Activated naive CD8-positive, alpha-beta T cell treated with anti-CD3 and anti-CD28 coated beads, Interleukin-2, amount 10 ng/mL, durations not matched to agents 7 days and 5 days (primary cell): ENCODE data around the gene CCSER1. TPM values are rescaled to one million over a fixed set of nuclear protein-coding genes. Genes with fewer than 3 reads are reported as not detected.
"Not testable (repeated sequence)": the region's sequence is repeated elsewhere in the genome, so short reads cannot be mapped to it uniquely, and the experiment has no call there.

Experiments used
- ATAC-seq: fragments of 150-1000 bp; cut with Tn5 transposase; one replicate; pipeline ENCODE4 v1.10.0; 2021; ENCODE audit warnings: low read depth, moderate library complexity
- POLR2A ChIA-PET: fragments of 350-600 bp; sonication (Branson Sonifier 250); formaldehyde crosslinking; loops from one replicate; lab custom pipeline; 2021; ENCODE audit warnings: antibody characterized with exemption; lab: Charles Lee
- DNase-seq: peaks from one replicate; pipeline ENCODE4 v3.0.0; 2021
- H3K27ac Mint-ChIP-seq: one replicate; pipeline ENCODE4 v1.8.0; 2022; ENCODE audit warnings: mild to moderate bottlenecking, mixed read lengths
- H3K27me3 Mint-ChIP-seq: one replicate; pipeline ENCODE4 v1.8.0; 2022; ENCODE audit warnings: mild to moderate bottlenecking, moderate library complexity, mixed read lengths
- H3K36me3 Mint-ChIP-seq: one replicate; pipeline ENCODE4 v1.8.0; 2021; ENCODE audit warnings: mild to moderate bottlenecking, mixed read lengths
- H3K4me1 Mint-ChIP-seq: one replicate; pipeline ENCODE4 v1.8.0; 2021; ENCODE audit warnings: mixed read lengths
- H3K4me3 Mint-ChIP-seq: one replicate; pipeline ENCODE4 v1.8.0; 2022; ENCODE audit warnings: mild to moderate bottlenecking, moderate library complexity, mixed read lengths
- H3K9me3 Mint-ChIP-seq: one replicate; pipeline ENCODE4 v1.8.0; 2021; ENCODE audit warnings: mixed read lengths
- total RNA-seq, 2 experiments: library from RNA; stranded (reverse); gene quantifications; one replicate each; pipeline ENCODE4 v1.2.3, GENCODE V29; 2021

Gene CCSER1
- total RNA-seq, 2 experiments from 2014 or later: 0.64 TPM; not detected in 1

DNA sequence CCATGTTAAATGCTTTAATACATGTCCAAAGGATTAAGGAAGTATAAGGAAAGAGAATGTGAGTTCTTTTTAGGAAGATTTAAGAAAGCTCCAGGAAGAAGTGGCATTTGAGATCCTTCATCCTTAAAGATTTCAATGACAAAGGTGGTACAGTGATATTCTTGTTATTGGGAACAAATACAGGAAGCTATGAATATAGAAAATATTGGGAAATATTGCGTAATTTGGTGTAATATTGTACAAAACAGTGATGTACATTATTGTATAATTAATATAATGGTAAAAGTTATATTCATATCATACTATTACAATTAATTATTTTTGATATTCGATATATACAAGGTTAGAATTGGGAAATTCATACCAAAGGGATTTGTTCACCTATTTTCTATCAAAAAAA is 937.9 kb downstream of the CCSER1 start:
- Mint-ChIP-seq H3K4me1 (no peaks in the 10 kb centered on the region), H3K9me3 (no peaks in the 10 kb centered on the region), H3K4me3 (no peak overlapping the region), H3K27me3 (no peaks in the 10 kb centered on the region), H3K36me3 (no peaks in the 10 kb centered on the region), H3K27ac (no peak overlapping the region)
- POLR2A ChIA-PET: no interaction called here
- ATAC-seq: no peak
- no peak for DNase-seq

GRCh38 chr4:91070736-91071135 is 943.5 kb downstream of the CCSER1 start:
- H3K4me1 Mint-ChIP-seq: no peaks in the 10 kb centered on the region
- H3K36me3 Mint-ChIP-seq: no peaks in the 10 kb centered on the region
- no peak for DNase-seq
- no peaks in the 10 kb centered on the region for H3K9me3 Mint-ChIP-seq
- H3K27me3 Mint-ChIP-seq: no peaks in the 10 kb centered on the region
- POLR2A ChIA-PET: no interaction called here
- no peak overlapping the region for H3K27ac Mint-ChIP-seq
- no peak for ATAC-seq
- H3K4me3 Mint-ChIP-seq: no peak overlapping the region

GRCh38 chr4:91076147-91076546 is 949.0 kb downstream of the CCSER1 start:
- H3K36me3 Mint-ChIP-seq: no peaks in the 10 kb centered on the region
- H3K27me3 Mint-ChIP-seq: no peaks in the 10 kb centered on the region
- no peaks in the 10 kb centered on the region for H3K4me1 Mint-ChIP-seq
- no peak overlapping the region for H3K4me3 Mint-ChIP-seq
- DNase-seq (no peak), ATAC-seq (no peak)
- no peak overlapping the region for H3K27ac Mint-ChIP-seq
- POLR2A ChIA-PET: no interaction called here
- H3K9me3 Mint-ChIP-seq: peaks cover 10% of the 10 kb centered on the region

- no peaks in the 10 kb centered on the region for H3K4me1 Mint-ChIP-seq
Measured at GRCh38 chr4:91085961-91086360, 958.8 kb downstream of the CCSER1 start.

GRCh38 chr4:91087743-91088142 is 960.5 kb downstream of the CCSER1 start:
- no peak for ATAC-seq
- no peak for DNase-seq
- Mint-ChIP-seq H3K4me3 (no peak overlapping the region), H3K9me3 (no peaks in the 10 kb centered on the region), H3K27me3 (no peaks in the 10 kb centered on the region), H3K27ac (no peak overlapping the region), H3K36me3 (no peaks in the 10 kb centered on the region), H3K4me1 (no peaks in the 10 kb centered on the region)
- POLR2A ChIA-PET: no interaction called here

More at GRCh38 chr4:91085961-91086360, 958.8 kb downstream of the CCSER1 start:
- Mint-ChIP-seq H3K27ac (no peak overlapping the region), H3K9me3 (peaks cover under 1% of the 10 kb centered on the region), H3K4me3 (no peak overlapping the region), H3K36me3 (no peaks in the 10 kb centered on the region), H3K27me3 (no peaks in the 10 kb centered on the region)
- POLR2A ChIA-PET: no interaction called here
- ATAC-seq (no peak), DNase-seq (no peak)

DNA sequence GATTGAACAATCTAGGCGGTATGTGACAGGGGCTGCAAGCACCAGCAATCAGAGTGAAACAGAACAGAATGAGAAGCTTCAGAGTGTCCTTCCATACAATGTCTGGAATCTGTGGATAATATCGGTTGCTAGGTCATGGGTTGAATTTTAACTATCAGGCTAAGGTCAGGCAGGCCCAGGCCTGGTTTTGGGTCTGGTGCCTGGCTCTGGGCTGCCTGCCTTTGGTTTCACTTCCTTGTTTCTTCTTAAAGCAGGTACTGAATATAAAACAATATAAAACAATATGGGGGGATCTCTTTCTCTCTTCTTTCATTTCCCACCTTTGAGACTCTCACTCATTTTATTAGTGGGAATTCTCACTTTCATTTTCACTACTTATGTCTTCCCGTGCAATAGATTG is 962.0 kb downstream of the CCSER1 start:
- no peak overlapping the region for H3K27ac Mint-ChIP-seq
- H3K27me3 Mint-ChIP-seq: no peaks in the 10 kb centered on the region
- no peak for DNase-seq
- H3K9me3 Mint-ChIP-seq: no peaks in the 10 kb centered on the region
- H3K4me1 Mint-ChIP-seq: no peaks in the 10 kb centered on the region
- no peak overlapping the region for H3K4me3 Mint-ChIP-seq
- ATAC-seq: no peak
- H3K36me3 Mint-ChIP-seq: no peaks in the 10 kb centered on the region
- POLR2A ChIA-PET: no interaction called here

- no peak overlapping the region for H3K27ac Mint-ChIP-seq
- POLR2A ChIA-PET: no interaction called here
- H3K27me3 Mint-ChIP-seq: no peaks in the 10 kb centered on the region
- no peaks in the 10 kb centered on the region for H3K4me1 Mint-ChIP-seq
- ATAC-seq (no peak), DNase-seq (no peak)
- H3K36me3 Mint-ChIP-seq: no peaks in the 10 kb centered on the region
- peaks cover 2% of the 10 kb centered on the region for H3K9me3 Mint-ChIP-seq
- H3K4me3 Mint-ChIP-seq: no peak overlapping the region
Measured at GRCh38 chr4:91092398-91092980, 965.3 kb downstream of the CCSER1 start.

DNA sequence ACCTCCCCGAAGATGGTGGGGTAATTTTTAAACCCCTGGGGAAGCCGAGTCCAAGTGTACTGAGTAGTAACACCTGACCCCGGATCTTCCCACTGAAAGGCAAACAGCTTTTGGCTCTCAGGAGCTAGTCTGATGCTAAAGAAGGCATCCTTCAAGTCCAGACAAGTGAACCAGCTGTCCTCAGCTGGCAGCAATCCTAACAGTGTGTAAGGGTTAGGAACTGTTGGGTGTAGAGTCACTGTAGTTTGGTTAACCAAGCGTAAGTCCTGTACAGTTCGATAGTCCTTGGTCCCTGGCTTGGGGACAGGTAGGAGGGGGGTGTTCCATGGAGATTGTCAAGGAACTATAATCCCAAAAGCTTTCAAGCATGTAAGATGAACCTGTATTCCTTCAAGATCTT is 967.0 kb downstream of the CCSER1 start:
- ATAC-seq, H3K27ac Mint-ChIP-seq, POLR2A ChIA-PET, H3K9me3 Mint-ChIP-seq, H3K4me3 Mint-ChIP-seq, H3K4me1 Mint-ChIP-seq, DNase-seq, H3K27me3 Mint-ChIP-seq, H3K36me3 Mint-ChIP-seq: not testable (repeated sequence)

DNA sequence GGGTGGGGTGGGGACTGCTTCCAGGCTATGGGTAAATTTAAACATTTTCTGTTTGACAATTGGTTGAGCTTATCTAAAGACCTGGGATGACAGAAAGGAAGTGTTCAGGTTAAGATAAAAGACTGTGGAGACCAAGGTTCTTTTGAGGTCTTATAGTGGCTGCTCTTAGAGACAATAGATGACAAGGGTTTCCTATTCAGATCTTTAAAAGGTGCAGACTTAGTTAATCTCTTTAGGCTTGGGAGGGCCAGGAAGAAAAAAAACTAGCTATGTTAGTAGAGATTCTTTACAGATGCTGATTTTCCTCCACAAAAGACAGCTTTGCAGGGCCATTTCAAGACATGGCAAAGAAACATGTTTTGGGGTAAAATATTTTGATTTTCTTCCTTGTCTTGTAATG is 972.5 kb downstream of the CCSER1 start:
- ATAC-seq (no peak), DNase-seq (no peak)
- H3K4me1 Mint-ChIP-seq: no peaks in the 10 kb centered on the region
- no peaks in the 10 kb centered on the region for H3K36me3 Mint-ChIP-seq
- no peaks in the 10 kb centered on the region for H3K27me3 Mint-ChIP-seq
- peaks cover 4% of the 10 kb centered on the region for H3K9me3 Mint-ChIP-seq
- no peak overlapping the region for H3K27ac Mint-ChIP-seq
- no peak overlapping the region for H3K4me3 Mint-ChIP-seq
- POLR2A ChIA-PET: no interaction called here

GRCh38 chr4:91108751-91109150 is 981.6 kb downstream of the CCSER1 start:
- H3K4me1 Mint-ChIP-seq: no peaks in the 10 kb centered on the region
- no peaks in the 10 kb centered on the region for H3K27me3 Mint-ChIP-seq
- POLR2A ChIA-PET: no interaction called here
- H3K27ac Mint-ChIP-seq: no peak overlapping the region
- ATAC-seq (no peak), DNase-seq (no peak)
- H3K4me3 Mint-ChIP-seq: no peak overlapping the region
- H3K9me3 Mint-ChIP-seq: peaks cover 2% of the 10 kb centered on the region
- no peaks in the 10 kb centered on the region for H3K36me3 Mint-ChIP-seq

DNA sequence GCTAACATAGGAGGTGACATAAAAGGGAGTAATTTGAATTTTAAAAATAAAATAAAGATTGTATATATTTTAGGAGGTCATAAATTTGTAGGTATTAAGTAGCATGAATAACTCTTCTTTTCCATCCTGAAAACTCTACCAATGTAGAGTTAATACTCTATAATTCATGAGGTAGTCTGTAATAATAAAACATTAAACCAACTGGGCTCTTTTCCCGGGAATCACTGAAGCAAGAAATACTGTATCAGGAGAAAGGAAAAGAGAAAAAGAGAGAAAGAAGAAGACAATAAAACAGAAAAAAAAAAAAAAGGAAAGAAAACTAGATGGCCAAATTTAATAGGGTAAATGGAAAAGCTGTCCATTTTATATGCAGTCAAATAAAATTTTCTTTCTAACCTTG is 984.4 kb downstream of the CCSER1 start:
- H3K4me1 Mint-ChIP-seq: no peaks in the 10 kb centered on the region
- no peaks in the 10 kb centered on the region for H3K27me3 Mint-ChIP-seq
- no peaks in the 10 kb centered on the region for H3K9me3 Mint-ChIP-seq
- H3K36me3 Mint-ChIP-seq: no peaks in the 10 kb centered on the region
- no peak overlapping the region for H3K27ac Mint-ChIP-seq
- ATAC-seq: no peak
- POLR2A ChIA-PET: no interaction called here
- no peak overlapping the region for H3K4me3 Mint-ChIP-seq
- no peak for DNase-seq

DNA sequence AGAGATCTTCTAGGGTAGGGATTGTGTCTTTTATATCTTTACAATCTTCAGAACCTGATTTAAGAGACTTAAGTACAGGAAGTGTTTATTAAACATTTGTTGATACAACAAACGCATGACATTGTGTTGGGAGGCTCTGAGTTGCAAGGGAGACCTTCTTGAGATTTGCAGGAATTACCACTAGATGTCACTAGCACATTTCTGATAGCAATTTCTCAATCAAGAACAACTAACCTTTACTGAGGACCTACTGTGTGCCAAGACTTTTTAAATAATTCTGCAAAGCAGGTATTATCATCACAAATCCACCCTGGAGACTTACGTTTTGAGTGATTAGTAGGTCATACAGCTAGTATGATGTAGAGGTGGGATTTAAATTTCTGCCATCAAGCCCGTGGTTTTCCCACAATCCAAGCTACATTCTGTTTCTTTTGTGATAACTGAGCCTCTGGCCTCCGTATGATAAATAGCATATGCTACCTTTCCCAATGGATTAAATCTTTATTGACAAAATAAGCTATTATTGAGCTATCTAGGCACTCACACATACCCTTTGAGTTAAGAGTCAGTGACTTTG is 986.0 kb downstream of the CCSER1 start:
- Mint-ChIP-seq H3K9me3 (no peaks in the 10 kb centered on the region), H3K27me3 (no peaks in the 10 kb centered on the region), H3K36me3 (no peaks in the 10 kb centered on the region), H3K4me3 (no peak overlapping the region), H3K4me1 (no peaks in the 10 kb centered on the region), H3K27ac (no peak overlapping the region)
- ATAC-seq (no peak), DNase-seq (no peak)
- POLR2A ChIA-PET: no interaction called here

DNA sequence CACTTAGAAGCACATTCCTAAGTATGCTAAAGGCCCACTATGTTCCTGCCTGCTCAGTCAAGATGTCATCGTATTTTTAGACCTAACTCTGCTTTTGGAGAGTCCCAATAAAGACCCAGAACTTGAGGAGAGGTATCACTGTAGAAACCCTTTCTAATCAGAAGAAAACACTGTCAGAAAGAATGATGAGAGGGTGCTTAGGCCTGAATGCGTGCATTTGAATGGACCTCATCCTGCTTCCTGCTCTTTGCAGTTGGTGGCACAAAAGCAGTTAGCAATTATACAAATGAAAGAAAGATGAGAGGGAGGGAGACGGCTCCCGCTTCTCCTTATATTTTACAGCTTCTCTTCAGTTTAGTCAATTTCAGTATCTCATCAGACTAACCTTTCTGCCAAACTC is 987.2 kb downstream of the CCSER1 start:
- Mint-ChIP-seq H3K4me3 (no peak overlapping the region), H3K27ac (no peak overlapping the region), H3K36me3 (no peaks in the 10 kb centered on the region), H3K27me3 (no peaks in the 10 kb centered on the region), H3K9me3 (no peaks in the 10 kb centered on the region), H3K4me1 (no peaks in the 10 kb centered on the region)
- ATAC-seq: no peak
- DNase-seq: no peak
- POLR2A ChIA-PET: no interaction called here

DNA sequence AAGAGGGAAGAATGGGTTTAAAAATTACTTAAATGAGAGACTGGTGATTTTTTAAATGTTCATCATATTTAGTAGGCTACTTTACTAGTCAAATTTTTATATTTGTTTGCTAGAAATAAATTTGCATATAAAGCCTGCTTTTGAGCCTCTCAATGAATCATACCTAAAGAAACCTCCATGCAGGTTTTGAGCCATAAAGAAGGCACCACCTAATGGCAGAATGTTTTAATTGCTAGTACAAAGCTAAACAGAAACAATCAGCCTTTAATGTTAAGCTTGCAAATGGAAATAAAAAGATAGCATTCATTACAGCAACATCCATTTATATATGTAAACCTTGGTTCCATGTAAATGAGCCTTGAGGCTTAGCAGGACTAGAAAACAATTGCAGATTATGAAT is 989.7 kb downstream of the CCSER1 start:
- POLR2A ChIA-PET: no interaction called here
- no peak overlapping the region for H3K4me3 Mint-ChIP-seq
- no peaks in the 10 kb centered on the region for H3K27me3 Mint-ChIP-seq
- no peaks in the 10 kb centered on the region for H3K36me3 Mint-ChIP-seq
- ATAC-seq (no peak), DNase-seq (no peak)
- no peaks in the 10 kb centered on the region for H3K4me1 Mint-ChIP-seq
- H3K9me3 Mint-ChIP-seq: no peaks in the 10 kb centered on the region
- H3K27ac Mint-ChIP-seq: no peak overlapping the region
